ENCODE measurements around the gene CHCHD5. TPM values are rescaled to one million over a fixed set of nuclear protein-coding genes. Genes with fewer than 3 reads are reported as not detected.
"Not testable (repeated sequence)": the region's sequence is repeated elsewhere in the genome, so short reads cannot be mapped to it uniquely, and the experiment has no call there.

Gene CHCHD5
- total and polyA plus RNA-seq, 7 experiments from 2014 or later = 17.4 to 67.3 (median 21.3) TPM

DNA sequence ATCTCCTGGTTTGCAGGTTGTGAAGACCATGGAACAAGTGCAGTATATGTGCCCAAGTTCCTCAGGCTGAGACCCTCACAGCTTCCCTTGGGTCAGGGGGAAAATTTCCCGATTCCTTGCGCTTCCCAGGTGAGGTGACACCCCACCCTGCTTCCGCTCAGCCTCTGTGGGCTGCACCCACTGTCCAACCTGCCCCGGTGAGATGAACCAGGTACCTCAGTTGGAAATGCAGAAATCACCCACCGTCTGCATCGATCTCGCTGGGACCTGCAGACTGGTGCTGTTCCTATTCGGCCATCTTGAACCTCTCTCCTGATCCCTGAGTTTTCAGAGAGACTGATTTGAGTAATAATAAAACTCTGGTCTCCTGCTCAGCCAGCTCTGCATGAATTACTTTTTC is 30.6 kb downstream of the CHCHD5 start:
- peaks cover 0 to 39% (median 0%) of the 10 kb centered on the region in 5 donors for H3K27me3 Mint-ChIP-seq
- peaks cover 0 to 3% (median 0%) of the 10 kb centered on the region in 7 donors for H3K4me1 Mint-ChIP-seq
- POLR2A ChIA-PET = no interaction called here
- DNase-seq (no peak), ATAC-seq (no peak)
- Histone ChIP-seq H3K4me1 (ENCODE audit: control insufficient read depth in 2 of 2, insufficient read depth in 2 of 2, low read length in 2 of 2) (no peaks in the 10 kb centered on the region), H3K4me3 (ENCODE audit: low read length) (no peak overlapping the region), H3K27me3 (ENCODE audit: control insufficient read depth in 2 of 2, insufficient read depth in 2 of 2, low read length in 2 of 2) (no peaks in the 10 kb centered on the region), H3K27ac (ENCODE audit: low read depth, low read length) (no peak overlapping the region), H3K36me3 (ENCODE audit: control insufficient read depth in 2 of 3, insufficient read depth in 3 of 3, low read length in 3 of 3) (no peaks in the 10 kb centered on the region), H3K9me3 (ENCODE audit: control insufficient read depth in 2 of 3, low read length in 3 of 3) (no peaks in the 10 kb centered on the region)
- no peak overlapping the region for H3K4me3 Mint-ChIP-seq
- no peak overlapping the region for H3K27ac Mint-ChIP-seq
- CTCF ChIA-PET = no interaction called here
- H3K9me3 Mint-ChIP-seq = peaks cover 0 to 2% (median 0%) of the 10 kb centered on the region in 11 donors
- H3K36me3 Mint-ChIP-seq = peaks cover 3 to 26% (median 9%) of the 10 kb centered on the region in 5 donors
- intact Hi-C loops (cut with micrococcal nuclease) = no loop called here

DNA sequence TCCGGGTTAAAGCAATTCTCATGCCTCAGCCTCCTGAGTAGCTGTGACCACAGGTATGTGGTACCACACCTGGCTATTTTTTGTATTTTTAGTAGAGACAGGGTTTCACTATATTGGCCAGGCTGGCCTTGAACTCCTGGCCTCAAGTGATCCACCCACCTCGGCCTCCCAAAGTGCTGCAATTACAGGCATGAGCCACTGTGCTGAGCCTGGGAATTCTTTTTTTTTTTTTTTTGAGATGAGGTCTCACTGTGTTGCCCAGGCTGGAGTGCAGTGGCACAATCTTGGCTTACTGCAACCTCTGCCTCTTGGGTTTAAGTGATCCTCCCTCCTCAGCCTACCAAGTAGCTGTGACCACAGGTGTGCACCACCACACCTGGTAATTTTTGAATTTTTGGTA is 31.4 kb downstream of the CHCHD5 start:
- POLR2A ChIA-PET; H3K4me1 ChIP-seq (ENCODE audit: control insufficient read depth in 2 of 2, insufficient read depth in 2 of 2, low read length in 2 of 2); ATAC-seq; H3K27ac Mint-ChIP-seq; H3K4me1 Mint-ChIP-seq; CTCF ChIA-PET; DNase-seq; H3K27ac ChIP-seq (ENCODE audit: low read depth, low read length); H3K4me3 Mint-ChIP-seq; H3K9me3 Mint-ChIP-seq; H3K36me3 ChIP-seq (ENCODE audit: control insufficient read depth in 2 of 3, insufficient read depth in 3 of 3, low read length in 3 of 3); H3K9me3 ChIP-seq (ENCODE audit: control insufficient read depth in 2 of 3, low read length in 3 of 3); intact Hi-C loops (cut with micrococcal nuclease); H3K4me3 ChIP-seq (ENCODE audit: low read length); H3K27me3 ChIP-seq (ENCODE audit: control insufficient read depth in 2 of 2, insufficient read depth in 2 of 2, low read length in 2 of 2): not testable (repeated sequence)
- peaks cover 0 to 32% (median 0%) of the 10 kb centered on the region in 5 donors for H3K27me3 Mint-ChIP-seq
- H3K36me3 Mint-ChIP-seq = peaks cover 3 to 26% (median 4%) of the 10 kb centered on the region in 5 donors

DNA sequence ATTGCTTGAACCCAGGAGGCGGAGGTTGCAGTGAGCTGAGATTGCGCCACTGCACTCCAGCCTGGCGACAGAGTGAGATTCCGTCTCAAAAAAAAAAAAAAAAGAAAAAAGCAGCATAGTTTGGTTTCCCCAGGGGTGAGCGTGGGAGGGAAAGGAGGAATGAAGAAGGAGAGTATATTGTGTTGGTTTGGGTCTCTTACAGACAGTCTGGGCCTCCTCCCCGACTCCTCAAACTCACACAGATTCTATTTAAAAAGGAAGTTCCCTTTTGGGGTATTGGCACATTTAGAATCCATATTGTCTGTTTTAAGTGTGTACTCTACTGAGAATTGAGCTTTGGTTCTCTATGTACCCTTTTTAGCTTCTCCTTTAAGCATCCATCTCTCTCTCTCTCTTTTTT is 34.0 kb downstream of the CHCHD5 start:
- no peaks in the 10 kb centered on the region for H3K9me3 Mint-ChIP-seq
- H3K4me1 ChIP-seq (ENCODE audit: control insufficient read depth in 2 of 2, insufficient read depth in 2 of 2, low read length in 2 of 2) = no peaks in the 10 kb centered on the region
- no peak overlapping the region for H3K4me3 Mint-ChIP-seq
- H3K27me3 Mint-ChIP-seq = peaks cover 0 to 7% (median 0%) of the 10 kb centered on the region in 5 donors
- no peak overlapping the region for H3K27ac ChIP-seq (ENCODE audit: low read depth, low read length)
- H3K36me3 ChIP-seq (ENCODE audit: control insufficient read depth in 2 of 3, insufficient read depth in 3 of 3, low read length in 3 of 3) = no peaks in the 10 kb centered on the region
- no peaks in the 10 kb centered on the region for H3K9me3 ChIP-seq (ENCODE audit: control insufficient read depth in 2 of 3, low read length in 3 of 3)
- H3K4me3 ChIP-seq (ENCODE audit: low read length) = no peak overlapping the region
- intact Hi-C loops (cut with micrococcal nuclease) = no loop called here
- ChIA-PET POLR2A (interaction anchor here (1.2 kb wide), 1 partner anchor 27 kb away, joined by 5 read pairs; no protein-coding TSS in a partner anchor), CTCF (interaction anchor here (1.4 kb wide), 1 partner anchor 8 kb away, joined by 5 read pairs; no protein-coding TSS in a partner anchor)
- H3K27me3 ChIP-seq (ENCODE audit: control insufficient read depth in 2 of 2, insufficient read depth in 2 of 2, low read length in 2 of 2) = no peaks in the 10 kb centered on the region
- peaks cover 0 to 17% (median 0%) of the 10 kb centered on the region in 7 donors for H3K4me1 Mint-ChIP-seq
- no peak overlapping the region for H3K27ac Mint-ChIP-seq
- no peak for DNase-seq
- no peak for ATAC-seq
- peaks cover 3 to 23% (median 4%) of the 10 kb centered on the region in 5 donors for H3K36me3 Mint-ChIP-seq

- Mint-ChIP-seq H3K9me3 (no peaks in the 10 kb centered on the region), H3K36me3 (peaks cover 0 to 4% (median 2%) of the 10 kb centered on the region in 5 donors), H3K27ac (peak overlapping the region in 1 of 9 donors; percentile 28), H3K27me3 (no peaks in the 10 kb centered on the region), H3K4me3 (peak overlapping the region in 1 of 10 donors; percentile 34), H3K4me1 (peaks cover 11 to 50% (median 15%) of the 10 kb centered on the region in 7 donors)
- DNase-seq (no peak), ATAC-seq (no peak)
- CTCF ChIA-PET = interaction anchor here (12.5 kb wide), 1 partner anchor 67 kb away, joined by 183 read pairs; no protein-coding TSS in a partner anchor
- no peak overlapping the region for H3K27ac ChIP-seq (ENCODE audit: low read depth, low read length)
- H3K9me3 ChIP-seq (ENCODE audit: control insufficient read depth in 2 of 3, low read length in 3 of 3) = no peaks in the 10 kb centered on the region
- intact Hi-C loops (cut with micrococcal nuclease) = no loop called here
- no peak overlapping the region for H3K4me3 ChIP-seq (ENCODE audit: low read length)
- H3K27me3 ChIP-seq (ENCODE audit: control insufficient read depth in 2 of 2, insufficient read depth in 2 of 2, low read length in 2 of 2) = no peaks in the 10 kb centered on the region
- H3K36me3 ChIP-seq (ENCODE audit: control insufficient read depth in 2 of 3, insufficient read depth in 3 of 3, low read length in 3 of 3) = no peaks in the 10 kb centered on the region
- H3K4me1 ChIP-seq (ENCODE audit: control insufficient read depth in 2 of 2, insufficient read depth in 2 of 2, low read length in 2 of 2) = peaks cover 24 to 32% of the 10 kb centered on the region in 2 donors
- POLR2A ChIA-PET = interaction anchor here (15.0 kb wide), 1 partner anchor 23 kb away, joined by 418 read pairs; the partner anchor contains the start of gene SLC20A1
Observed at GRCh38 chr2:112621790-112622527, 37.5 kb downstream of the CHCHD5 start.

GRCh38 chr2:112622528-112622849 is 38.1 kb downstream of the CHCHD5 start:
- CTCF ChIA-PET = interaction anchor here (0.7 to 12.5 kb wide), 3 partner anchors 20 to 67 kb away, joined by 3 to 183 read pairs (median 5); no protein-coding TSS in a partner anchor
- POLR2A ChIA-PET = interaction anchor here (15.0 kb wide), 1 partner anchor 22 kb away, joined by 418 read pairs; the partner anchor contains the start of gene SLC20A1
- H3K27me3 Mint-ChIP-seq = no peaks in the 10 kb centered on the region
- Histone ChIP-seq H3K27ac (ENCODE audit: low read depth, low read length) (no peak overlapping the region), H3K36me3 (ENCODE audit: control insufficient read depth in 2 of 3, insufficient read depth in 3 of 3, low read length in 3 of 3) (no peaks in the 10 kb centered on the region), H3K4me3 (ENCODE audit: low read length) (no peak overlapping the region), H3K4me1 (ENCODE audit: control insufficient read depth in 2 of 2, insufficient read depth in 2 of 2, low read length in 2 of 2) (peaks cover 30 to 37% of the 10 kb centered on the region in 2 donors), H3K27me3 (ENCODE audit: control insufficient read depth in 2 of 2, insufficient read depth in 2 of 2, low read length in 2 of 2) (no peaks in the 10 kb centered on the region), H3K9me3 (ENCODE audit: control insufficient read depth in 2 of 3, low read length in 3 of 3) (no peaks in the 10 kb centered on the region)
- H3K4me3 Mint-ChIP-seq = no peak overlapping the region
- DNase-seq (no peak), ATAC-seq (no peak)
- H3K4me1 Mint-ChIP-seq = peaks cover 11 to 55% (median 20%) of the 10 kb centered on the region in 7 donors
- H3K9me3 Mint-ChIP-seq = no peaks in the 10 kb centered on the region
- intact Hi-C loops (cut with micrococcal nuclease) = no loop called here
- H3K36me3 Mint-ChIP-seq = peaks cover 0 to 3% (median 0%) of the 10 kb centered on the region in 5 donors
- H3K27ac Mint-ChIP-seq = peak overlapping the region in 1 of 9 donors; percentile 28

DNA sequence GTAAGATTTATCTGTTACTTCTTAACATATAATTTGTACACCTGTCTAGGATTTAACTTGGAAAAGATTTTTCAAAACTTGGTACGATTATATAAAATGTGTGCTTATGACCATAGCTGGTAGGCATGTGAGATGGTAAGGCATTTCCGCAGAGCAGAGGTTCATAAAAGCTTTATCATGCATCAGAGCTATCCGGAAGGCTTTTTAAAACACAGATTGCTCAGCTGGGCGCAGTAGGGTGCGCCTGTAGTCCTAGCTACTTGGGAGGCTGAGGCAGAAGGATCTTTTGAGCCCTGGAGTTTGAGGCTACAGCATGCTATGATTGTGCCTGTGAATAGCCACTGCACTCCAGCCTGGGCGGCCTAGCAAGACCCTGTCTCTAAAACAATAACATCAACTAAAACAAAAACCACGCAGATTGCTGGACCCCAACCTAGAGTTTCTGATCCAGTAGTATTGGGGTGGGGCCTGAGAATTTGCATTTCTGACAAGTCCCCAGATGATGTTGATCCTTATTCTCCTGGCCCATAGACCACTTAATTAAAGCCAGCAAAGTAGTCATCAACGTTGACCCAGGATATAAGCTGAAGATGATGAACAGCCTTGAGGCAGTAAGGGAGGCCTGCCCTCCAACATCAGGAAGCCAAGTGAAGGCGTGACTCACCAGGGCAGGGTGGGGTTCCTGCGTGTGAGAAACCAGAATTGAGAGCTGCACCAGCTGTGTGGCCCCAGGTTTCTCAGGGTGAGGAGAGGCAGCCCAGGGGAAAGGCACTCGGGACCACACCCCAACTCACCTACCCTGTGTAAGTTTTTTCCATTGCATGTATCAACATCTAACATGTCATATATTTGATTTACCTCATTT is 39.7 kb downstream of the CHCHD5 start:
- intact Hi-C loops (cut with micrococcal nuclease) = loop anchor here in 1 of 2 donors (1.0 kb wide), 2 partner anchors 24 to 40 kb away; partner anchors contain the start of gene CHCHD5
- ChIA-PET CTCF (interaction anchor here (1.0 to 12.5 kb wide), 6 partner anchors 20 to 103 kb away, joined by 3 to 183 read pairs (median 27); partner anchors contain the start of gene SLC20A1), POLR2A (interaction anchor here (0.5 to 15.0 kb wide), 5 partner anchors 12 to 579 kb away, joined by 3 to 418 read pairs (median 5); partner anchors contain the start of genes CHCHD5 and SLC20A1)
- Mint-ChIP-seq H3K36me3 (peaks cover 0 to 3% (median 0%) of the 10 kb centered on the region in 5 donors), H3K9me3 (no peaks in the 10 kb centered on the region), H3K27ac (peak overlapping the region; percentile 12 to 95 (median 51)), H3K4me1 (peaks cover 19 to 71% (median 30%) of the 10 kb centered on the region in 7 donors), H3K4me3 (peak overlapping the region in 7 of 10 donors; percentile 6 to 74 (median 39)), H3K27me3 (no peaks in the 10 kb centered on the region)
- DNase-seq = peak in 3 of 9 donors; percentile 16 to 66 (median 66)
- H3K27ac ChIP-seq (ENCODE audit: low read depth, low read length) = no peak overlapping the region
- H3K4me1 ChIP-seq (ENCODE audit: control insufficient read depth in 2 of 2, insufficient read depth in 2 of 2, low read length in 2 of 2) = peaks cover 30 to 45% of the 10 kb centered on the region in 2 donors
- no peaks in the 10 kb centered on the region for H3K9me3 ChIP-seq (ENCODE audit: control insufficient read depth in 2 of 3, low read length in 3 of 3)
- no peaks in the 10 kb centered on the region for H3K36me3 ChIP-seq (ENCODE audit: control insufficient read depth in 2 of 3, insufficient read depth in 3 of 3, low read length in 3 of 3)
- ATAC-seq = peak; percentile 81
- no peaks in the 10 kb centered on the region for H3K27me3 ChIP-seq (ENCODE audit: control insufficient read depth in 2 of 2, insufficient read depth in 2 of 2, low read length in 2 of 2)
- H3K4me3 ChIP-seq (ENCODE audit: low read length) = no peak overlapping the region
